Activated CD8-positive, alpha-beta memory T cell treated with anti-CD3 and anti-CD28 coated beads for 36 hours (primary cell): ENCODE data around the gene GRIN3A. TPM values are rescaled to one million over a fixed set of nuclear protein-coding genes. Genes with fewer than 3 reads are reported as not detected.

Experiments
- CTCF ChIA-PET: fragments of 350-600 bp; sonication (Branson Sonifier 250); formaldehyde crosslinking; loops from one replicate; lab custom pipeline; 2021; ENCODE audit warnings: antibody characterized with exemption; lab: Charles Lee
- POLR2A ChIA-PET: fragments of 350-600 bp; sonication (Branson Sonifier 250); formaldehyde crosslinking; loops from one replicate; lab custom pipeline; 2021; ENCODE audit warnings: antibody characterized with exemption; lab: Charles Lee
- total RNA-seq, 2 experiments: library from RNA; stranded (reverse); gene quantifications; one replicate each; pipeline ENCODE4 v1.2.3, GENCODE V29; 2021

Gene GRIN3A
- total RNA-seq, 2 experiments from 2014 or later = not detected

DNA sequence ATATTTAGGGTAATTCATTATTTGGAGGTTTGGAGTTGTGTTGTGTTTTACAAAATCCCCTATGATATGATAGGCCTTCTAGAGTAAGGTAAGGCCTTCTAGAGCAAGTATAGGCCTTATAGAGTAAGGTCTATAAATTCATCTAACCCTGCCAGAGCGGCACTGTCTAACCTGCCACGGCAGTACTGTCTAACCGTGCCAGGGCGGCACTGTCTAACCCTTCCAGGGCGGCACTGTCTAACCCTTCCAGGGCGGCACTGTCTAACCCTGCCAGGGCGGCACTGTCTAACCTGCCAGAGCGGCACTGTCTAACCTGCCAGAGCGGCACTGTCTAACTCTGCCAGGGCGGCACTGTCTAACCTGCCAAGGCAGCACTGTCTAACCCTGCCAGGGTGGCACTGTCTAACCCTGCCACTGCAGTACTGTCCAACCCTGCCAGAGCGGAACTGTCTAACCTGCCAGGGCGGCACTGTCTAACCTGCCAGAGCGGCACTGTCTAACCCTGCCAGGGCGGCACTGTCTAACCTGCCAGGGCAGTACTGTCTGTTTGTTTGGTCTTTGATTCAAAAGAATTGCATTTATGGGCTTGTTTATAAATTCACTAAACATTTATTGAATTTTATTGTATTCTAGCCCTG is 195.2 kb downstream of the GRIN3A start:
- ChIA-PET CTCF (interaction anchor here (0.6 kb wide), 1 partner anchor 30 kb away, joined by 3 read pairs; no protein-coding TSS in a partner anchor), POLR2A (no interaction called here)

DNA sequence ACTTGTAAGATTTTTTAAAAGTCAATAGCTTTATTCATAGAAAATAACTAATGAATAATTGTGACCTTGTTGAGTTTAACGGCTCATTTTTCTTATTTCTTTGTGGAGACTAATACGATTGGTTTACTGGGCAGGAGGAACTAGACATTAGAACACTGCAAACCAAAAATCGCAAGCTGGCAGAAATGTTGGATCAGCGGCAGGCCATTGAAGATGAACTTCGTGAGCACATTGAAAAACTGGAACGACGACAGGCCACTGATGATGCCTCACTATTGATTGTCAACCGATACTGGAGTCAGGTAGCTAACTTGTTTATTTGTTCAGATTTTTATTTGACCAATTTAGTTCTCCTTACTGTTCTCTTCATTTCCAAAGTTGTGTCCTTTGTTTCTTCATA is 198.4 kb downstream of the GRIN3A start:
- CTCF ChIA-PET = interaction anchor here (0.9 kb wide), 1 partner anchor 10 kb away, joined by 3 read pairs; no protein-coding TSS in a partner anchor
- POLR2A ChIA-PET = no interaction called here

DNA sequence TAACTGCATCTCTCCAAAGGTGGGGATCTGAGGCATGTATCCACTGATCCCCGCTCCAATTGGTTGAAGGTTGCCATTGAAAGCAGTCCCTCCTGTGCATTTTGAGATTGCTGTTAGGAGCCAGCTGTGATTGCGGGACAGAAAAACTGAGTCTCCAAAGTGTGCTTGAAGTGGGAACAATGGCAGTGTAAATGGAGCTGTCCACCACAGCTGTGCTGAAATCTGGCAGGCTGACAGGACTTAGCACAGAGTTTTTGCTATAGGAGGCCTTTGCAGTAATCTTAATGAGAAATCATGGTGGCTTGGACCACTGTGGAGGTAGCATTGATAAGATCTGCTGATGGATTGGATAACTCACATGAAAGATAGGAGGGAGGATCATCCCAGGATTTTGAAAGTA is 201.5 kb downstream of the GRIN3A start:
- ChIA-PET CTCF (no interaction called here), POLR2A (no interaction called here)

- ChIA-PET POLR2A (no interaction called here), CTCF (no interaction called here)
Observed at GRCh38 chr9:101536351-101536750, 202.1 kb downstream of the GRIN3A start.

GRCh38 chr9:101533334-101534204 is 204.9 kb downstream of the GRIN3A start, which contains the start of gene RNF20:
Gene RNF20, plus strand, starts transcription at chr9:101533853. Its CDS starts 1,571 bp downstream, at chr9:101535424.
- CTCF ChIA-PET = interaction anchor here (1.1 to 1.4 kb wide), 3 partner anchors 11 to 135 kb away, joined by 3 to 4 read pairs (median 4); partner anchors contain the start of genes MRPL50 and ZNF189
- POLR2A ChIA-PET = interaction anchor here (0.6 to 0.8 kb wide), 2 partner anchors 135 to 1182 kb away, joined by 4 to 5 read pairs; partner anchors contain the start of genes MRPL50 and ZNF189

GRCh38 chr9:101530076-101530711 is 208.3 kb downstream of the GRIN3A start:
- ChIA-PET CTCF (interaction anchor here (1.2 to 2.6 kb wide), 4 partner anchors 10 to 81 kb away, joined by 3 to 11 read pairs (median 4); no protein-coding TSS in a partner anchor), POLR2A (interaction anchor here (0.5 kb wide), 1 partner anchor 66 kb away, joined by 8 read pairs; no protein-coding TSS in a partner anchor)

GRCh38 chr9:101528015-101528414 is 210.4 kb downstream of the GRIN3A start:
- ChIA-PET CTCF (interaction anchor here (1.5 to 1.6 kb wide), 2 partner anchors 66 to 69 kb away, joined by 5 to 6 read pairs; no protein-coding TSS in a partner anchor), POLR2A (no interaction called here)

DNA sequence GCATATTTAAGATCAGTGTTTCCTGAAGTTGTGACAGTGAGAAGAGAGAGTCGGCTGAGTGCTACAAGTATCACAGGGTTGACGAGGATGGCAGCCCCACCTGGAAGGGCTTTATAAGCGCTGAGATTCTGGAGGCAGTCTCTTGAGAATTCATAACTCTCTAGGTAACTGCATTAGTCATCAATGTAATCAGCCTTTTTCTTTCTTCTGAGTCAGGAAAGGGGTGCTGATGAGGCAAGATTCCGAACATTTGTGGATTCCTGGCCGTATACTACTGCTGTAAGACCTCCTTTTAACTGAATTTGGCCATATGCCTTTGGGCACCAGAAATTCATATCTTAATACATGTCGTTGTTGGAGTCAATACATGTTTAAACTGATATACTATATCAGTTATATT is 211.4 kb downstream of the GRIN3A start:
- CTCF ChIA-PET = interaction anchor here (1.5 kb wide), 1 partner anchor 68 kb away, joined by 6 read pairs; no protein-coding TSS in a partner anchor
- POLR2A ChIA-PET = no interaction called here

GRCh38 chr9:101524371-101524770 is 214.1 kb downstream of the GRIN3A start:
- CTCF ChIA-PET = interaction anchor here (0.7 kb wide), 1 partner anchor 22 kb away, joined by 3 read pairs; no protein-coding TSS in a partner anchor
- POLR2A ChIA-PET = no interaction called here

Other genes with a start within 250 kb of the GRIN3A start
- gene RNF20, start 204.8 kb downstream of the GRIN3A start, total RNA-seq = 10 to 100 TPM; 39.9 to 43.3 TPM
- not detected for gene PPP3R2, start 143.7 kb downstream of the GRIN3A start, total RNA-seq